ENCODE measurements around the gene CACNG3.

GRCh38 chr16:24298548-24299167 is 42.5 kb downstream of the CACNG3 start:
- TF ChIP-seq CTCF (IDR thresholded peaks at IDR 0.05 in 8 of 11, conservative IDR thresholded peaks at IDR 0.05 in 3 of 11) = no peak
- no peak for TF ChIP-seq POLR2AphosphoS5 (IDR thresholded peaks at IDR 0.05)
- TF ChIP-seq POLR2A (IDR thresholded peaks at IDR 0.05) = no peak

Data from spleen (tissue), 7 donors.